Stimulated activated CD8-positive, alpha-beta memory T cell treated with anti-CD3 and anti-CD28 coated beads, Interleukin-7, amount 100 ng/mL, for 1 hour (primary cell): Measurements from ENCODE around the gene NUP214.
"Not testable (repeated sequence)": the region's sequence is repeated elsewhere in the genome, so short reads cannot be mapped to it uniquely, and the experiment has no call there.

Source experiments
- DNase-seq, 2 donors: peaks; one replicate each; pipeline ENCODE4 v3.0.0-alpha.2; 2020; ENCODE audit warnings: low read depth in 2 of 2

The NUP214 gene

DNA sequence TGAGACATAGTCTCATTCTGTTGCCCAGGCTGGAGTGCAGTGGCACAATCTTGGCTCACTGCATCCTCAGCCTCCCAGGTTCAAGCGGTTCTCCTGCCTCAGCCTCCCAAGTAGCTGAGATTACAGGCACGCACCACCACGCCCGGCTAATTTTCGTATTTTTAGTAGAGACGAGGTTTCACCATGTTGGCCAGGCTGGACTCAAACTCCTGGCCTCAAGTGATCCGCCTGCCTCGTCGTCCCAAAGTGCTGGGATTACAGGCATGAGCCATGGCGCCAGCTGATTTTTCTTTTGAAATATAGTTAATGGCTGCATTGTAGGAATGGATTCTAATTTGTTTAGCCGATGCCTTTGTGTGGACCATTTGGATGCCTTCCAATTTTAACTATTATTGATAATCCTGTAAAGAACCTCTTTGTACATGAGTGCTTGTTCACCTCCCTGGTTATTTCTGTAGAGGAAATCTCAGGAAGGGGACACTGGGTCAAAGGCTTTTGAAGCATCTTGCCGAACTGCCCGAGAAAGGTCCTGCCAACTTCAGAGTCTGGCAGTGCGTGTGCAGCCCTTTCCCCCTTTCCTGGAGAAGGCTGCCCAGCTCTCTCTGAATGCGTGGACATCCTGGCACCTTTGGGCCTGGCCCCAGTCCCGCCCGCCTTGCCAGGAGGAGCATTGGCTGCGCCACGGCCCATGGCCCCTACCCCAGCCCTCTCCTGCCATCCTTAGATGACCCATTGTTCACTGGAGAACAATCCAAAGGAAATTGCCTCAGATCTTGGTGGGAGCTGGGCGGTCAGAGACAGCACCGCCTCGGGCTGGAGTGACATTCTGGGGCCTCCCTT, 8.9 kb upstream of the NUP214 start:
- no peak for DNase-seq

DNA sequence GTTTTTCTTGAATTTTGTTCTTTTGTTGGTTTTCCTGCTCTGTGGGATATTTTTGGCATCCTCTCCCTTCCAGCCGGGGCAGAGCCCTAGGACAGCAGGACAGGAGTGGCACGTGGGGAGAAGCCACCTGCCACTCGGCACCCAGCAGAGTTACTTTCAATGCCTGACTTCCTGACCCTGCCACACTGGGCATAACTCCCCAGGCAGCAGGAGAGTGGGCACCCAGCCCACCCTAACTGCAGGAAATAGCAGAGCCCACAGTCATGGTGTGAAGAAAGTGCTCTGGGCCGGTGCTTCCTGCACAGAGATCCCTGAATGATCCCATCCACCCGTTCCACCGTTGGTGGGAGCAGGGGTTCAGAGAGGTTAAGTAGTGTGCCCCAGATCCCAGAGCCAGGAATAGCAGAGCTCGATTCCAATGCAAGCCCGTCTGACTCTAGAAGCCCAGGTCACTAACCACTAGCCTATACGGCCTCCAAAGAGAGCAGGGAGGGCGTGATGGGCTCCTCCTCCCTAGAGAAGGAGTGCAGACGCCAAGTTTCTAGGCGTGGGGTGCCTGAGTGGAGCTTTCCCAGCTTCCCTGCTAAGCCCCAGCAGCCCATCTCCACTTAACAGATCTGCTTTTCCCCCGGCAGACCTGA, 8.1 kb upstream of the NUP214 start:
- no peak for DNase-seq

DNA sequence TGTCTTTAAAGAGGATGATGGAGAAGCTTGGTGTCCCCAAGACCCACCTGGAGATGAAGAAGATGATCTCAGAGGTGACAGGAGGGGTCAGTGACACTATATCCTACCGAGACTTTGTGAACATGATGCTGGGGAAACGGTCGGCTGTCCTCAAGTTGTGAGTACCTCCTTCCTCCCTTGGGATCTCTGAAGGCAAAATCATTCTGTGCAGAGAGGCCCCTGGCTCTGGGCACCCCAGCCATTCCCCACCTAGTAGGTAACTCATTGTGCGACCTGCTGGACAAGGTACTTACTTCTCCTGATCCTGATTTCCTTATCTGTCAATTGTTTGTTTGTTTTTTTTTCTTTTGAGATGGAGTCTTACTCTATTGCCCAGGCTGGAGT, 7.6 kb upstream of the NUP214 start:
- no peak for DNase-seq

DNA sequence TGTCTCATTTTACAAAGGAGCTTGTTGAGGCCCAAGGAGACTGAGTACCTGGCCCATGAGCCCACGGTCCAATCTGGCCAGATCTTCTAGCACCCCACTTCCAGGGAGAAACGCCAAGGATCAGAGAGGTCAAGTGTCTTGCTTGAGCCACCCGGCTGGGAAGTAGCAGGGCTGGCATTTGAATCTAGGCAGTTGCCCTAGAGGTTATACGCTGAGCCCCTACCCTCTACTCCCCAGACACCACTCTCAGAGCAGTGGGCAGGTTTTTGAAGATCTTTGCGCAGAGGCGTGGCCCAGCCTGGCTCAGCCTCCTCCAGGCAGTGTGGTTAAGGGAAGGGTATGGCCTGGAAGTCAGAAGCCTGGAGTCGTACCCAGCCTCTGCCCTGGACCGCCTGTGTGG, 5.8 kb upstream of the NUP214 start:
- DNase-seq = no peak

DNA sequence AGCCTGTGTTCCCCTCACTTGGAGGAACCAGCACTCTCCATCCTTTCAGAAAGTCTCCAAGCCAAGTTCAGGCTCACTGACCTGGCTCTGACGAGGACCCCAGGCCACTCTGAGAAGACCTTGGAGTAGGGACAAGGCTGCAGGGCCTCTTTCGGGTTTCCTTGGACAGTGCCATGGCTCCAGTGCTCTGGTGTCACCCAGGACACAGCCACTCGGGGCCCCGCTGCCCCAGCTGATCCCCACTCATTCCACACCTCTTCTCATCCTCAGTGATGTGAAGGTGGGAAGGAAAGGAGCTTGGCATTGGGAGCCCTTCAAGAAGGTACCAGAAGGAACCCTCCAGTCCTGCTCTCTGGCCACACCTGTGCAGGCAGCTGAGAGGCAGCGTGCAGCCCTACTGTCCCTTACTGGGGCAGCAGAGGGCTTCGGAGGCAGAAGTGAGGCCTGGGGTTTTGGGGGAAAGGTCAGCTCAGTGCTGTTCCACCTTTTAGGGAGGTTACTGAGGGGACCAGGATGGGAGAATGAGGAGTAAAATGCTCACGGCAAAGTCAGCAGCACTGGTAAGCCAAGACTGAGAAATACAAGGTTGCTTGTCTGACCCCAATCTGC, 4.7 kb upstream of the NUP214 start:
- no peak for DNase-seq

DNA sequence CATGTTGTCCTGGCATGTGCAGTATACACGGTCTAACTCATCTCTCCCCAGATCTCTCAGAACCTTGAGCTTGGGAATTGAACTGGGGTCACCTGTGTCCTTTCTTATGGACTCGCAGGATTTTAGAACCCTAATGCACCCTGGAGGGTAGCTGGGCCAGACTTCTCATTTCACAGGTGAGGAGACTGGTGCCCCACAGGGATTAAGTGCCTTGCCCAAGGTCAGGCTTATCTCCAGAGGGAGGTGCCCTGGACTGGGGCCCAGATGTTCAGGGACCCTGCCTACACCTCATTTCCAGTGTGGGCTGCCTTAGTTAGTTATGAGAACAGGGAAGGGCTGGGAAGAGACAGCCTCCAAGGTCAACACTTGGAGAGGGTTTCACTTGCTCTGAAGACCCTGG, 4.0 kb upstream of the NUP214 start:
- DNase-seq = no peak

DNA sequence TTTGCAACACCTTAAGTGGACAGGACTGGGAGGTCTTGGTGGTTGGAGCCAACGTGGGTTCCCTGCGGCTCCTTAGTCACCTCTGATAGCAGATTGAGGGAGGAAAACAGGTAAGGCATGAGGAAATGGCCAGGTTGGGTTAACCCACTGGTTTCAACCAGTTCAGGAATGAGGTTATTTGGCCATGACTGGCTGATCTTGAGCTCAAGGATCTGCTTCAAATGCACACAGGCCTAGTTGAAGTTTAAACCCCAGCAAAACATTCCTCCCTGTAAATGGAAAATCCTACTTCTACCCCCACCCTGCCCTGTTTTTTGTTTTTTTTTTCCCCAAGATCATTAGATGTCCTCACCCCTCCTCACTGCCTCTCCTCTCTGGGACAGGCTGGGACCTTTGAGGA, 3.2 kb upstream of the NUP214 start:
- DNase-seq = no peak

DNA sequence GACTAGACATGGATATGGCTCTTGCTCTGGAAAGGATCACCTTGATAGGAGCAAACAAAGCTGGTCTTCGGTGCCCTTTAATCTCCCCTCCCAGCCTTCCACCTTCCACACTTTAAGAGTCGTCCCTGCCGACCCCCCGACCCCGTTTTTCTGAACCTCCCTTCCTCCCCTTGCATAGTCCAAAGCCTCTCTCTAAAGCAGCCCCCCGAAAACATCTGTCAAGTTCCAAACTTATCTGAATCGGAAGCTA, 423 bp upstream of the NUP214 start:
- DNase-seq = no peak

DNA sequence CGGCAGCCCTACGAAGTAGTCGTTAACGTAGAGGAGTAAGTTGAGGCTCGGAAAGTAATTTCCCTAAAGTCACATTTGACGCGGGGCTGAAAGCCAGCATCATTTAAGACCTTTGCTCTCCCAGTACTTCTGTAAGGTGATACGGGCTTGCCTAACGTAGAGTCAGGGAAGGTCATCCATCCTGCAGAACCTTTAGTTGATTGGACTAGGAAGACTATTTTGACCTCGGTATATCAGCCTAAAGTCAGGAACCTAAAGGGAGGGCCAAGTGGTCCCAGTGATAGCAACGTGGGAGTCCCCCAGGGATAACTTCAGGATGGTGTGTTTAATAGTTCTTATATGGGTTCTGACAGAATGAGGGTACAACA, 657 bp downstream of the NUP214 start:
- no peak for DNase-seq

DNA sequence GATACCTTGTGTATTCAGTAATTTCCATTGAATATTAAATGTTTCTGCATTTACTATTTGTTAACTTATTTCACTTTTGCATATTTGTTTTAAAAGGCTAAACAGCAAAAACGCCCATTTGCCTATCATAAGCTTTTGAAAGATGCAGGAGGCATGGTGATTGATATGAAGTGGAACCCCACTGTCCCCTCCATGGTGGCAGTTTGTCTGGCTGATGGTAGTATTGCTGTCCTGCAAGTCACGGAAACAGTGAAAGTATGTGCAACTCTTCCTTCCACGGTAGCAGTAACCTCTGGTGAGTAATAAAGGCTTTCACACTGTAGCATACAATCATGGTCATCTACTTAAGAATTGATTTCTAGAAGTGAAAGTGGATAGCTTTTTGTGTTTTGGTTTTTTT, 3.8 kb downstream of the NUP214 start:
- DNase-seq = no peak

DNA sequence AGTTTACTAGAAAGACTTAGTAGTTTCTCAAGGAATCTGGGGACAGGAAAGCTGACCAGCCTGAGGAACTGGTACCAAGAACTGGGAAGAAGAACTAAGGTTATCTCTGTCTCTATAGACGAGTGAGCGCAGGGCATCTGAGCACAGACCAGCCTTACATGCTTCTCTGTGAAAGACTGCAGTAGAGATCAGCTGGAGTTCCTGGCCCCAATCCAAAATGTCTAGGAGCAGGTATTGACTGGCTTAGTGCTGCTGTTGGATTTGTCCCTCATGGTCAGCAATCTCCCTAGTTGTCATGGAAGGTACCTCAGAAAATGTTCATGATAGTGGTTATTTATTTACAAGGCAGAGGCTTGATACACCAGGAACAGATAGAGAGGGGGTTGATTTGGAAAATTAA, 13.3 kb downstream of the NUP214 start:
- no peak for DNase-seq

DNA sequence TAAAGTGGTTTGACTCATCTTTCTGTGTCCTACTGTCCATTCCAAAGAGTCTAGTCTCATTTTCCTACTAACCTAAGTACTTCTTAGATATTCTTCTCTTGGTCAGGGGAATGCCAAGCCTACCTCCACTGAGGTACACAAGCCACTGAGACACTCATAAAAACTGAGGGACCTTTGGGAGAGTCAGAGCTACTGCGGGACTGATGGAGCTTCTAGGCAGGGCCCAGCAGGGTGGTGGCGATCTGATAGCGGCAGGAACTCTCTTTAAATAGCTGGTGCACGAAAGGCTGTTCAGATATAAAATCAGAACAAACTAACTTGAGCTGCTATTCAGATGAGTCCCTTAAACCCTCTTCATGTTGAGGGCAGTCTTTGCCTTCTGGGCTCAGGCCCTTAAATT, 14.7 kb downstream of the NUP214 start:
- no peak for DNase-seq

DNA sequence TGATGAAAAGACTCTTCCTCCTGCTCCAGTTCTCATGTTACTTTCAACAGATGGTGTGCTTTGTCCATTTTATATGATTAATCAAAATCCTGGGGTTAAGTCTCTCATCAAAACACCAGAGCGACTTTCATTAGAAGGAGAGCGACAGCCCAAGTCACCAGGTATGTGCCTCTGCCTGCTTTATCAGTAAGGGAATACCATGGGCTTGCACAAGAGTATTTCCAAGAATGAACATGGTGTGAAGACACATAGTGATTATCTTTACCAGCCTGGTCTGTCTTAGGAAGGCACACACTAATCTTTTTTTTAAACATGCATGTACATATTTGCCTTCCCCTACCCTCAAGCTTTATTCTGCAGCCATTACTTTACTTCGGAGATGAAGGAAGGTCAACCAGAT, 15.2 kb downstream of the NUP214 start:
- no peak for DNase-seq

DNA sequence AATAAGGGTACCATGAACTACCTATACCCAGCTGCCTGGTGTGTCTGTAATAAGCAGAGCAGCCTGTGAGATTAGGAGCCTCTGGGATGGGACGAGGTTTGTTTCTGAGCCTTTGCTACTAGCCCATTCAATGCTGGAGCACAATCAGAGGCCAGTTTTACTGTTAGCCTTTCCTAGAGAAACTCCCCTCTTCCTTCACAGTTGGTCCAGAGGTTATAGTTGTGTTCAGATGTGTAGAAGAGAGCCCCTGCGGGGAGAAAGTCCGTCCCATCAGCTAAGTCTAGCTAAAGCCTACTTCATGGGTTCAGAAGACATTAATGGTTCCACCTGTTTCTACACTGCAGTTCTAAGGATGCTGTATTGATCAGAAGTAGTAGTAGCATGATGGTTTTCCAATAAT, 16.8 kb downstream of the NUP214 start:
- no peak for DNase-seq

DNA sequence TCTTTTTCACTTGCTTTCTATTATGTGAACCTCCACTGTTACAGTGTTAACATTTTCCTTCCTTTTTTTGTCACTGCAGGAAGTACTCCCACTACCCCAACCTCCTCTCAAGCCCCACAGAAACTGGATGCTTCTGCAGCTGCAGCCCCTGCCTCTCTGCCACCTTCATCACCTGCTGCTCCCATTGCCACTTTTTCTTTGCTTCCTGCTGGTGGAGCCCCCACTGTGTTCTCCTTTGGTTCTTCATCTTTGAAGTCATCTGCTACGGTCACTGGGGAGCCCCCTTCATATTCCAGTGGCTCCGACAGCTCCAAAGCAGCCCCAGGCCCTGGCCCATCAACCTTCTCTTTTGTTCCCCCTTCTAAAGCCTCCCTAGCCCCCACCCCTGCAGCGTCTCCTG, 18.8 kb downstream of the NUP214 start:
- DNase-seq = no peak

DNA sequence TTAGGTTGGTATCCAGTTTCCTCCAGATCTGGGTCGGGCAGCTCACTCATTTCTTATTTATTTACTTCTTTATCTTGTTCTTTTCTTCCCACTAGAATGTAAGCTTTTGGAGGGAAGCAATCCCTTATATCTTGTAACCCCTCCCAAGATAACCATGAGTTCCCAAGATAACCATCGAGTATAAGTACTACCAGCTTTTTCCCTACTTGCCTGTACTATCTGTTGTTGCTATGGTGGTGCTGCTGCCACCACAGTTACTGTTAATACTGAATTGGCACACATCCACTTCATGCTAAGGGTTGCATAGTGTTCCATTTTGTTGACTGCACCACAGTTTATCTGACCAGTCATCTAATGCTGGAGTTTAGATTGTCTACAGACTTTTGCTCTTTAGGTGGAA, 19.9 kb downstream of the NUP214 start:
- no peak for DNase-seq

DNA sequence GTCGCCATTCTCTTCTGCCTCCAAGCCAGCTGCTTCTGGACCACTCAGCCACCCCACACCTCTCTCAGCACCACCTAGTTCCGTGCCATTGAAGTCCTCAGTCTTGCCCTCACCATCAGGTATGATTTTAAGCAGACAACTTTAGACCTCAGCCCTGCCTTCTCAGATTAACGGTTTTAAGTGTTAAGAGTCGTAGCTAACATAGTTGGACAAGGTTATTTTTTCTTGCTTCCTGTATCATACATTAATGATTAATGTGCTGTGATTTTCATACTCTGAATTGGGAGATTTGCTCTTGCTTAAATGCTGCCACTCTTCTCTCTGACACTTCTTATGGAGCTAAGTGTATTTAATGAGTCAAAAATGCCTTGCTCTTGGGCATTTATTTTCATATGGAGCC, 20.8 kb downstream of the NUP214 start:
- no peak for DNase-seq

DNA sequence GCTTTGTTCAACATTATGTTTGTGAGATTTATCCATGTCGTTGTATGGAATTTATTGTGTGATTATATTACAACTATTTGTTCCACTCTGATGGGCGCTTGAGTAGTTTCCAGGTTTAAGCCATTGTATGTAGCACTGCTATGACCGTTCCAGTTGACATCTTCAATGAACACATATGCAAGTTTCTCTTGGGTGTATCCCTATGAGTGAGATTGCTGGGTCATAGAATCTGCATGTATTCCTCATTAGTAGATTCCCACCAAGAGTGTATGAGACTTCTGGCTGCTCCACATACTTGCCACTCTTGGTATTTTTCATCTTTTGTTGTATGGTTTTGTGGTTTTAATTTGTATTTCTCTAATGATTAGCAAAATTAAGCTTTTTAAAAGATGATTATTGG, 22.9 kb downstream of the NUP214 start:
- DNase-seq = no peak

DNA sequence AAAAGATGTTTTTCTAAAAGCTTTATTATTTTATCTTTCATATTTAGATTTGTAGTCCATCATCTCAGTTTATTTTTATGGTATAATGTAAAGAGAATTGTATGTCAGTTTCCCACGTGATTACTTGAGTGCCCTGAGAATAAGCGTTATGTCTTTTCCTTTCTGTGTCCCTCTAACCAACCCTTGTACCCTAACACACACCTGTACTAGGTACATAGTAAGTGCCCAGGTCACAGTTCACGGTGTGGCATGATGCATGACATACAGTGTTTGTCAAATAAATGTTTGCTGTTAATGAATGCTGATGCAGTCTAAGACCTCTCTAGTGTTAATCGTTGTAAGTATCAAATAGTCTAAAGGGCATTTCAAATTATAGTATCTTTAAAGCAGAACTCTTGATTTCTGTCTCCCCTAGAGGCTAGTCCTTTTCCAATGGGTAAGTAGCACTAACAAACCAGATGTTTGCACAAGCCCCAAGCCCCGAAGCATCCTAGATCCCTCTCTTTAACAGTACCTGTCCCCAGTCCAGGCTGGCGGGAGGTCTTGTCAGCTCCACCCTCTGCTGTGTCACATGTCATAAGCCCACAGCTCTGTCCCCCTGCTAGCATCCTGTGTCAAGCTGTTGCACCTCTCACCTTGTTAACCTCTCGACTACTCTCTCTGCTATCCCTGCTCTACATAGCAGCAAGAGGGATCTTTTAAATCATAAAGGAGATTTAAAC, 23.7 kb downstream of the NUP214 start:
- no peak for DNase-seq

DNA sequence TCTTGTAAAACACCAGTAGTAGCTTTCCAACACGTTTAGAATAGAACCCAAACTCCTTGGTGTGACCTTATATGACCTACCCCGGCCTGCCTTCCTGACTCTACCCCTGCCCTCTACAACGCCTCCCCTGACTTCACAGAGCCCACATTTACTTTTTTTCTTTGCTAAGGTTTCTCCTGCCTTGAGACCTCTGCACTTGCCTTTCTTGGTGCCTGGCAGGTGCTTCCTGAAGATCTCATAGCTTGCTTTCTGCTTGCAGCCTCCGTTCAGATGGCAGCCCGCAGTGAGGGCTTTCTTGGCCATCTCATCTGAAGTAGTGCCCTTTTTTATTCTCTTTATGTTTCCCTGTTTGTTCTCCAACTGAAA, 24.3 kb downstream of the NUP214 start:
- DNase-seq = no peak

DNA sequence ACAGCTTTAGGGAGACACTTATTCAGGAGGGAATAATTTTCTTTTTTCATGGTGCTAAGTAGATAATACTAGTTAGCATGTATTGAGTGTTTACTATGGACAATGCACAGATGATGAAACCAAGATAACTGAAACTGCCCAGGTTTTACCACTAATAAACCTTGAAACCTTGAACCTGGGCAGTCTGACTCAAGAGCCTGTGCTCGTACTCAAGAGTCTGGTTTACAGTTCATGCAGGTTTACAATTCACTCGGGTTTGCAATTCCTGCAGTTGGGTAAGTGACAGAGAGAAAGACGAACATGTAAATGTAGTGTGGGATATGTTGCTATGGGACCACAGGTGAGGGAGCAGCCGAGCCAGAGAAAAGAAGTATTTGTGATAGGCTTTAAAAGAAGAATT, 28.2 kb downstream of the NUP214 start:
- no peak for DNase-seq

DNA sequence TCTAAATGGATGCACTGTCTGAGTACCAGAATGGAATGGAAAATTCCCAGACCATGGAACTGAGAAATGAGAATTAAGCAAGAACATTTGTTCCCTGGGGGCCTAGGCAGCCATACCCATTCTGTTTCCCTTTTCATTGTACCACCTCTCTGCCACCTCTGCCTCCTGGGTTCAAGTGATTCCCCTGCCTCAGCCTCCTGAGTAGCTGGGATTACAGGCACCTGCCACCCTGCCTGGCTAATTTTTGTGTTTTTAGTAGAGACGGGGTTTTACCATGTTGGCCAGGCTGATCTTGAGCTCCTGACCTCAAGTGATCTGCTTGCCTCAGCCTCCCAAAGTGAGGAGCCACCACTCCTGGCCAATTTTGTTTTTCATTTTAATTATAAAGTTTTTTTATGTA, 33.3 kb downstream of the NUP214 start:
- DNase-seq = not testable (repeated sequence)
